A549 (cell line): Measurements from ENCODE around the gene BEND6. TPM values are rescaled to one million over a fixed set of nuclear protein-coding genes. Genes with fewer than 3 reads are reported as not detected.

Experiments used
- ATAC-seq, 2 experiments: fragments of 200-7000 bp in 1 of 2; fragments of >200 bp in 1 of 2; cut with Nextera tagmentation in 1 of 2; cut with Tn5 transposase in 1 of 2; 3 replicates each; pipeline versions ENCODE4 v1.8.0 to v1.9.1; 2018 to 2020; ENCODE audit warnings: mild to moderate bottlenecking in 1 of 2, moderate library complexity in 1 of 2
- CTCF ChIA-PET: fragments of 300-600 bp; sonication (Branson Sonifier 250); formaldehyde crosslinking; extraction: SDS; loops from one replicate; lab custom pipeline; 2021; ENCODE audit warnings: antibody characterized with exemption, inconsistent platforms; lab: Yijun Ruan, JAX
- POLR2A ChIA-PET: fragments of 350-600 bp; formaldehyde crosslinking; extraction: SDS; loops from one replicate; lab custom pipeline; 2021; ENCODE audit warnings: antibody characterized with exemption, inconsistent platforms; lab: Yijun Ruan, JAX
- DNase-seq, 2 experiments: peaks; one replicate each; pipeline versions ENCODE4 v3.0.0 to v3.0.0-alpha.2; 2011 to 2016; ENCODE audit warnings: low read depth in 1 of 2, low spot score in 1 of 2
- FAIRE-seq: peaks from 2 replicates; lab custom pipeline; 2011; peaks lifted over from hg19 to GRCh38; lab: Jason Lieb, UNC
- H3K27ac ChIP-seq, 2 experiments: fragments of >200 bp; sonication (Bioruptor Twin); formaldehyde crosslinking; 3 replicates each; pipeline ENCODE4 v1.5.1; 2016 to 2017
- H3K4me1 ChIP-seq: fragments of >200 bp; sonication (Bioruptor Twin); formaldehyde crosslinking; 3 replicates; pipeline ENCODE4 v1.6.1; 2016
- H3K4me2 ChIP-seq: fragments of >200 bp; sonication (Bioruptor Twin); formaldehyde crosslinking; 3 replicates; pipeline ENCODE4 v1.6.1; 2016
- H3K4me3 ChIP-seq: fragments of >200 bp; sonication (Bioruptor Twin); formaldehyde crosslinking; 3 replicates; pipeline ENCODE4 v1.5.1; 2016
- H3K9me3 ChIP-seq: fragments of >200 bp; sonication (Bioruptor Twin); formaldehyde crosslinking; 3 replicates; pipeline ENCODE4 v1.6.1; 2016
- CEBPB ChIP-seq, 2 experiments: fragments of >200 bp in 1 of 2; sonication (Bioruptor Twin) in 1 of 2; formaldehyde crosslinking in 1 of 2; IDR thresholded peaks; 2 replicates each; pipeline ENCODE4 v1.6.1; 2012 to 2016
- CHD4 ChIP-seq: fragments of 200-600 bp; sonication (generic); IDR thresholded peaks from 2 replicates; pipeline ENCODE4 v1.6.1; 2016; ENCODE audit warnings: antibody characterized with exemption, mild to moderate bottlenecking, borderline replicate concordance
- EP300 ChIP-seq, 2 experiments: fragments of >200 bp; sonication (Bioruptor Twin); formaldehyde crosslinking; IDR thresholded peaks; 2 replicates in 1 of 2; 3 replicates in 1 of 2; pipeline ENCODE4 v1.6.1; 2016 to 2017
- FOXS1 ChIP-seq: fragments of 250-450 bp; sonication (Bioruptor Pico); IDR thresholded peaks from 2 replicates; pipeline ENCODE4 v1.5.0; 2020; ENCODE audit warnings: mild to moderate bottlenecking, moderate library complexity
- HDAC2 ChIP-seq: fragments of 200-600 bp; sonication (generic); IDR thresholded peaks from 2 replicates; pipeline ENCODE4 v1.6.1; 2016
- MAZ ChIP-seq: fragments of 150-350 bp; IDR thresholded peaks from 2 replicates; pipeline ENCODE4 v1.6.1; 2014; ENCODE audit warnings: antibody characterized with exemption, low read depth, low read length, borderline replicate concordance
- NR3C1 ChIP-seq: fragments of >200 bp; sonication (Bioruptor Twin); formaldehyde crosslinking; IDR thresholded peaks from 3 replicates; pipeline ENCODE4 v1.6.1; 2017
- PHF8 ChIP-seq: fragments of 200-600 bp; sonication (generic); IDR thresholded peaks from 2 replicates; pipeline ENCODE4 v1.6.1; 2016; ENCODE audit warnings: low read depth, mild to moderate bottlenecking, antibody characterized with exemption, moderate library complexity, borderline replicate concordance
- POLR2AphosphoS2 ChIP-seq: conservative IDR thresholded peaks from 2 replicates; pipeline ENCODE4 v1.6.1; 2012; ENCODE audit warnings: low read length, improper control_type of control experiment, inconsistent platforms
- RARB ChIP-seq: fragments of 250-450 bp; sonication (Bioruptor Pico); IDR thresholded peaks from 2 replicates; pipeline ENCODE4 v1.8.0; 2021; ENCODE audit warnings: mild to moderate bottlenecking, moderate library complexity
- RFX5 ChIP-seq: fragments of 450-650 bp; IDR thresholded peaks from 2 replicates; pipeline ENCODE4 v1.7.1; 2014; ENCODE audit warnings: antibody characterized with exemption, mild to moderate bottlenecking, moderate library complexity
- SMC3 ChIP-seq: fragments of >200 bp; sonication (Bioruptor Twin); formaldehyde crosslinking; IDR thresholded peaks from 3 replicates; pipeline ENCODE4 v1.6.1; 2018; ENCODE audit warnings: inconsistent platforms
- TFCP2L1 ChIP-seq: fragments of 250-450 bp; sonication (Bioruptor Pico); IDR thresholded peaks from 2 replicates; pipeline ENCODE4 v1.5.0; 2021; ENCODE audit warnings: mild to moderate bottlenecking
- ZFP36 ChIP-seq: fragments of 450-650 bp; IDR thresholded peaks from 2 replicates; pipeline ENCODE4 v1.6.1; 2014; ENCODE audit warnings: borderline replicate concordance; ENCODE audit not compliant: partially characterized antibody
- WGBS: methylation state at CpG from one replicate; pipeline ENCODE4 v1.1.6; 2017; ENCODE audit errors: missing lambda C conversion rate; 5-methylcytosine and 5-hydroxymethylcytosine counted together
- polyA plus RNA-seq, 4 experiments: library from polyadenylated mRNA; depleted of rRNA in 3 of 4; stranded (reverse); fragments of >200 nt; fragmentation: RNase III in 1 of 4; extraction: RNeasy Plus Mini Kit Qiagen cat#74134 plus additional on column Dnase treatment in 1 of 4; gene quantifications; 2 replicates in 3 of 4; 3 replicates in 1 of 4; pipeline ENCODE4 v1.2.3, GENCODE V29; 2011 to 2017
- TF ChIP-seq, protein P1 (sequence below): IDR thresholded peaks from 2 replicates; pipeline ENCODE4 v1.6.1; 2012
- TF ChIP-seq, protein P2 (sequence below): IDR thresholded peaks from 2 replicates; pipeline ENCODE4 v1.6.1; 2012; ENCODE audit warnings: low read depth, borderline replicate concordance
- TF ChIP-seq, protein P3 (sequence below): fragments of >200 bp; sonication (Bioruptor Twin); formaldehyde crosslinking; IDR thresholded peaks from 3 replicates; pipeline ENCODE4 v1.6.1; 2016
- TF ChIP-seq, protein P4 (sequence below): fragments of 150-350 bp; IDR thresholded peaks from 2 replicates; pipeline ENCODE4 v1.6.1; 2014; ENCODE audit warnings: low read depth, mild to moderate bottlenecking, low read length
- TF ChIP-seq, protein P5 (sequence below): fragments of 200-600 bp; sonication (generic); IDR thresholded peaks from 2 replicates; pipeline ENCODE4 v1.6.1; 2016; ENCODE audit warnings: antibody characterized with exemption, mild to moderate bottlenecking, moderate library complexity

BEND6 gene
- polyA plus RNA-seq, 2 of the 4 experiments (the other 2 are of a cell fraction): 2.1 to 2.9 TPM

DNA sequence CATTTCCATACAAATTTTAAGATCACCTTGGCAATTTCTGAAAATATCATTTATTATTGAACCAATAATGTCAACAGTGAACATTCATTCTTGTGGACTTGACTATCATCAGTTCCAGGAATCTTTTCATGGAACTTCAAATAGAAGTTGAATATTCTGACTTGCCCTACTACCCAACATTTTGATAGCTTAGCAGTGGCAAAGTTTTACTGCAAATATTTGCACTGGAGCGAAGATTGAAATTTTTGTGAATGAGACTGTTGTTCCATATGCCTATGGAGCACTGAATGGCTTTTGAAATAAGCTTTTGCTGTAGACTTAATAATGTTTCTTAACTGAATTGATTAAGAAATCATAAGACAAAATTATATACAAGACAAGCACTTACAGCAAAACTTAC lies 23.6 kb downstream of the BEND6 start:
- H3K27ac ChIP-seq: no peak overlapping the region
- ATAC-seq: no peak
- ChIA-PET POLR2A (no interaction called here), CTCF (no interaction called here)
- WGBS: 80% methylated on average over 1 of the region's 1 CpG
- FAIRE-seq: no peak
- no peak overlapping the region for H3K4me3 ChIP-seq
- no peak overlapping the region for H3K4me2 ChIP-seq
- H3K4me1 ChIP-seq: no peaks in the 10 kb centered on the region
- no peak for DNase-seq
- TF ChIP-seq, protein P1, sequence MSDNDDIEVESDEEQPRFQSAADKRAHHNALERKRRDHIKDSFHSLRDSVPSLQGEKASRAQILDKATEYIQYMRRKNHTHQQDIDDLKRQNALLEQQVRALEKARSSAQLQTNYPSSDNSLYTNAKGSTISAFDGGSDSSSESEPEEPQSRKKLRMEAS: no peak
- TF ChIP-seq, protein P2, sequence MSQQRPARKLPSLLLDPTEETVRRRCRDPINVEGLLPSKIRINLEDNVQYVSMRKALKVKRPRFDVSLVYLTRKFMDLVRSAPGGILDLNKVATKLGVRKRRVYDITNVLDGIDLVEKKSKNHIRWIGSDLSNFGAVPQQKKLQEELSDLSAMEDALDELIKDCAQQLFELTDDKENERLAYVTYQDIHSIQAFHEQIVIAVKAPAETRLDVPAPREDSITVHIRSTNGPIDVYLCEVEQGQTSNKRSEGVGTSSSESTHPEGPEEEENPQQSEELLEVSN: no peak
- TF ChIP-seq CHD4: no peak
- TF ChIP-seq, protein P3, sequence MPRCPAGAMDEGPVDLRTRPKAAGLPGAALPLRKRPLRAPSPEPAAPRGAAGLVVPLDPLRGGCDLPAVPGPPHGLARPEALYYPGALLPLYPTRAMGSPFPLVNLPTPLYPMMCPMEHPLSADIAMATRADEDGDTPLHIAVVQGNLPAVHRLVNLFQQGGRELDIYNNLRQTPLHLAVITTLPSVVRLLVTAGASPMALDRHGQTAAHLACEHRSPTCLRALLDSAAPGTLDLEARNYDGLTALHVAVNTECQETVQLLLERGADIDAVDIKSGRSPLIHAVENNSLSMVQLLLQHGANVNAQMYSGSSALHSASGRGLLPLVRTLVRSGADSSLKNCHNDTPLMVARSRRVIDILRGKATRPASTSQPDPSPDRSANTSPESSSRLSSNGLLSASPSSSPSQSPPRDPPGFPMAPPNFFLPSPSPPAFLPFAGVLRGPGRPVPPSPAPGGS: no peak
- TF ChIP-seq NR3C1: no peak
- no peak for TF ChIP-seq SMC3
- TF ChIP-seq FOXS1: no peak
- TF ChIP-seq, all 56 proteins: peak for 0
- H3K9me3 ChIP-seq: peaks cover 16% of the 10 kb centered on the region

DNA sequence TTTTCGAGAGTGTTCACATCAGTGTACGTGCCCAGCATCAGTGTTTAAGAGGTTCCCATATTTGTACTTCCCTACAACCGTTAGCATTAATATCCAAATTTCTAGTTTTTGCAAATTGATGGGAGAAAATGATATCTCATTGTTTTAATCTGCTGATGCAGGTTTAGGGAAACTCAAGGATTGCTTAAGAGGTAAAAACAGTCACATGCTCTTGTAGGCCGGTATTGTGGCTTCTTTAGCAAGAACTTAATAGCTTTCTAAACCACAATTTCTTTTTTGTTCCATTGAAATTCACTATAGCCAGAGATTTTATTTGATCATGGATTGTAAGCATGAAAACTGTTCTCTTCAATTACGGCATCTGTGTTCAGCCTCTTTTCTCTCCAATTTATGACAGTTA lies 29.5 kb downstream of the BEND6 start:
- ChIA-PET POLR2A (no interaction called here), CTCF (no interaction called here)
- TF ChIP-seq, protein P4, sequence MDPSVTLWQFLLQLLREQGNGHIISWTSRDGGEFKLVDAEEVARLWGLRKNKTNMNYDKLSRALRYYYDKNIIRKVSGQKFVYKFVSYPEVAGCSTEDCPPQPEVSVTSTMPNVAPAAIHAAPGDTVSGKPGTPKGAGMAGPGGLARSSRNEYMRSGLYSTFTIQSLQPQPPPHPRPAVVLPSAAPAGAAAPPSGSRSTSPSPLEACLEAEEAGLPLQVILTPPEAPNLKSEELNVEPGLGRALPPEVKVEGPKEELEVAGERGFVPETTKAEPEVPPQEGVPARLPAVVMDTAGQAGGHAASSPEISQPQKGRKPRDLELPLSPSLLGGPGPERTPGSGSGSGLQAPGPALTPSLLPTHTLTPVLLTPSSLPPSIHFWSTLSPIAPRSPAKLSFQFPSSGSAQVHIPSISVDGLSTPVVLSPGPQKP: no peak
- TF ChIP-seq FOXS1: no peak
- TF ChIP-seq MAZ: no peak
- TF ChIP-seq CEBPB (IDR thresholded peaks at IDR 0.05): no peak
- TF ChIP-seq HDAC2: no peak
- TF ChIP-seq ZFP36: no peak
- no peak for TF ChIP-seq RARB (CRISPR knock-in tag)
- TF ChIP-seq, protein P5, sequence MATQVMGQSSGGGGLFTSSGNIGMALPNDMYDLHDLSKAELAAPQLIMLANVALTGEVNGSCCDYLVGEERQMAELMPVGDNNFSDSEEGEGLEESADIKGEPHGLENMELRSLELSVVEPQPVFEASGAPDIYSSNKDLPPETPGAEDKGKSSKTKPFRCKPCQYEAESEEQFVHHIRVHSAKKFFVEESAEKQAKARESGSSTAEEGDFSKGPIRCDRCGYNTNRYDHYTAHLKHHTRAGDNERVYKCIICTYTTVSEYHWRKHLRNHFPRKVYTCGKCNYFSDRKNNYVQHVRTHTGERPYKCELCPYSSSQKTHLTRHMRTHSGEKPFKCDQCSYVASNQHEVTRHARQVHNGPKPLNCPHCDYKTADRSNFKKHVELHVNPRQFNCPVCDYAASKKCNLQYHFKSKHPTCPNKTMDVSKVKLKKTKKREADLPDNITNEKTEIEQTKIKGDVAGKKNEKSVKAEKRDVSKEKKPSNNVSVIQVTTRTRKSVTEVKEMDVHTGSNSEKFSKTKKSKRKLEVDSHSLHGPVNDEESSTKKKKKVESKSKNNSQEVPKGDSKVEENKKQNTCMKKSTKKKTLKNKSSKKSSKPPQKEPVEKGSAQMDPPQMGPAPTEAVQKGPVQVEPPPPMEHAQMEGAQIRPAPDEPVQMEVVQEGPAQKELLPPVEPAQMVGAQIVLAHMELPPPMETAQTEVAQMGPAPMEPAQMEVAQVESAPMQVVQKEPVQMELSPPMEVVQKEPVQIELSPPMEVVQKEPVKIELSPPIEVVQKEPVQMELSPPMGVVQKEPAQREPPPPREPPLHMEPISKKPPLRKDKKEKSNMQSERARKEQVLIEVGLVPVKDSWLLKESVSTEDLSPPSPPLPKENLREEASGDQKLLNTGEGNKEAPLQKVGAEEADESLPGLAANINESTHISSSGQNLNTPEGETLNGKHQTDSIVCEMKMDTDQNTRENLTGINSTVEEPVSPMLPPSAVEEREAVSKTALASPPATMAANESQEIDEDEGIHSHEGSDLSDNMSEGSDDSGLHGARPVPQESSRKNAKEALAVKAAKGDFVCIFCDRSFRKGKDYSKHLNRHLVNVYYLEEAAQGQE: no peak
- Histone ChIP-seq H3K27ac (no peak overlapping the region), H3K4me2 (no peak overlapping the region), H3K4me1 (no peaks in the 10 kb centered on the region), H3K4me3 (no peak overlapping the region), H3K9me3 (no peaks in the 10 kb centered on the region)
- WGBS: 88% methylated on average over 5 of the region's 5 CpGs
- ATAC-seq: no peak
- no peak for FAIRE-seq
- DNase-seq: no peak

DNA sequence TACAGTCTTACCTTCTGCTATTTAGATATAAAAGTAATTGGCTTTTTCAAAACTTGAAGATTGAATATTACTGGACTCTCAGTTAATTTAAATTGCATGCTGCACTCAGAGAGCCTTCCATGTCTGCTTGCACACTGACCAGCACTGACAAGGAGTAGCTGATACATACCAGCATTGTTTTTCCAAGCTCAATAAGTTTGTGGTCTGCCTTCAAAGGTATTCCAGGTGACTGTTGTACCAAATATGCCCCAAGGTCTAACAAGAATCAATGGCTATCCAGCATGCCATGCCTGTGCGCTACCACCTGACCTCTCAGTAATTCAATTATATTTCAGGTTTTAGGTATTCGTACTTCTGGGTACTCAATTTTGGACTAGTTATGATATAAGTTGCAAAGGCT lies 30.0 kb downstream of the BEND6 start:
- TF ChIP-seq POLR2AphosphoS2 (no peak), CHD4 (no peak), PHF8 (no peak), TFCP2L1 (no peak), ZFP36 (no peak), EP300 (IDR thresholded peaks at IDR 0.05) (no peak), RFX5 (no peak)
- TF ChIP-seq, protein P1: no peak
- Histone ChIP-seq H3K4me2 (no peak overlapping the region), H3K27ac (no peak overlapping the region), H3K4me3 (no peak overlapping the region), H3K4me1 (no peaks in the 10 kb centered on the region), H3K9me3 (no peaks in the 10 kb centered on the region)
- ATAC-seq (no peak), FAIRE-seq (no peak), DNase-seq (no peak)
- POLR2A ChIA-PET: no interaction called here
- CTCF ChIA-PET: interaction anchor here (1.3 kb wide), 1 partner anchor 332 kb away, joined by 3 read pairs; no protein-coding TSS in a partner anchor
- WGBS: 93% methylated on average over 2 of the region's 2 CpGs
